HG03565 (cell line): ENCODE data around the gene RAD50.
"Not testable (repeated sequence)": the region's sequence is repeated elsewhere in the genome, so short reads cannot be mapped to it uniquely, and the experiment has no call there.

Experiments used
- ATAC-seq: cut with Tn5 transposase; IDR thresholded peaks from one replicate; pipeline ENCODE4 v1.9.1; 2021; ENCODE audit warnings: mild to moderate bottlenecking, moderate library complexity; ENCODE audit not compliant: unreplicated experiment

RAD50 gene

DNA sequence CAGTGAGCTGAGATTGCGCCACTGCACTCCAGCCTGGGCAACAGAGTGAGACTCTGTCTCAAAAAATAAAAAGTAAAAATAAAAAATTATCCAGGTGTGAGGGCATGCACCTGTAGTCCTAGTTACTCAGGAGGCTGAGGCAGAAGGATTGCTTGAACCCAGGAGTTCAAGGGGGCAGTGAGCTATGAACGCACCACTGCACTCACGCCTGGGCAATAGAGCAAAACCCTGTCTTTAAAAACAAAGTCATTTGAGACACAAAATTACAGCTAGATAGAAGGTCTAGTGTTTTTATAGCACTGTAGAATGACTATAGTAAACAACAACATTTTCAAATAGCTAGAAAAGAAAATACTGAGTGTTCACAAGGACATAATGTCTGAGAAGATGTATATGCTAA, 133.4 kb downstream of the RAD50 start:
- no peak for ATAC-seq

DNA sequence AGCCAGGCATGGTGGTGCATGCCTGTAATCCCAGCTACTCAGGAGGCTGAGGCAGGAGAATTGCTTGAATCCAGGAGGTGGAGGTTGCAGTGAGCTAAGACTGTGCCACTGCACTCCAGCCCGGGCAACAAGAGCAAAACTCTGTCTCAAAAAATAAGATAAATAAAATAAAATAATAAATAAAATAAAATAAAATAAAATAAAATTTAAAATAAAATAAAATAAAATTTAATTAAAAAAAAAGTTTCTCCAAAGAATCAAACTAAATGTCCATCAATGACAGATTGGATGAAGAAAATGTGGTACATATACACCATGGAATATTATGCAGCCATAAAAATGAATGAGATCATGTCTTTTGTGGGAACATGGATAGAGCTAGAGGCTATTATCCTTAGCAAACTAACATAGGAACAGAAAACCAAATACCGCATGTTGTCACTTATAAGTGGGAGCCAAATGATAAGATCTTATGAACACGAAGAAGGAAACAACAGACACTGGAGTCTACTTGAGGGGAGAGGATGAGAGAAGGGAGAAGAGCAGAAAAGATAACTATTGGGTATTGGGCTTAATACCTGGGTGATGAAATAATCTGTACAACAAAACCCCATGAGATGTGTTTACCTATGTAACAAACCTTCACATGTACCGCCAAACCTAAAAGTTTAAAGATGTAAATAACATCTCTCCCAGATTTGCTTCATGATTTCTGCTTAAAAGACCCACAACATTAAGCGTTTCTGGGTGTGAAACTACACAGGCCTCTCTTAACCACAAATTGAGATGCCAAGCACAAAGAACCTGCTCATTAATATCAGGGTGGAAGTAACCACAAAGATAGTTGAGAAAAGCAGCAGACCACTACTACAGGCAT, 135.2 kb downstream of the RAD50 start:
- ATAC-seq: not testable (repeated sequence)

DNA sequence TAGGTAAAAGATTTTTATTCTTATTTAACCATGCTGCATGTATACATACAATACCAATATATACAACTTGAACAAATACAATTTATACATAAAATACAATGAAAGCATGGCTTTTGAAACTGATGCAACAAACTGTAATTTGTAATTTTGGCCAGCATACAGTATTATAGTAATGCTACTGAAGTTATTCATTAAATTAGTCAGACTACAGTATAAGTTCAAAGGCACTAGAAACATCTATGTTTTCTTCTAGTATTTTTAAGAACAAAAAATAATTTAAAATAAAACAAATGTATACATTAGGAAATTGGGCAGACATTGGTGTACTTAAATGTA, 135.8 kb downstream of the RAD50 start:
- no peak for ATAC-seq
